Astrocyte of the spinal cord (primary cell): ENCODE results near the gene TRAK1.

ENCODE experiments used
- DNase-seq: peaks from one replicate; pipeline ENCODE4 v3.0.0; 2011; ENCODE audit warnings: low read depth, low spot score
- H3K4me3 ChIP-seq: 2 replicates; pipeline ENCODE4 v1.5.1; 2011; ENCODE audit warnings: low read depth, mild to moderate bottlenecking, low read length, moderate library complexity
- in situ Hi-C: cut with HindIII; loops from 2 replicates; pipeline ENCODE4 v1.10.0; 2017; ENCODE audit warnings: low sequenced_read_pairs
- TF ChIP-seq, protein P1 (sequence below): IDR thresholded peaks from 2 replicates; pipeline ENCODE4 v1.5.1; 2012; ENCODE audit warnings: low read depth, mild to moderate bottlenecking, low read length, inconsistent platforms

TRAK1 gene

DNA sequence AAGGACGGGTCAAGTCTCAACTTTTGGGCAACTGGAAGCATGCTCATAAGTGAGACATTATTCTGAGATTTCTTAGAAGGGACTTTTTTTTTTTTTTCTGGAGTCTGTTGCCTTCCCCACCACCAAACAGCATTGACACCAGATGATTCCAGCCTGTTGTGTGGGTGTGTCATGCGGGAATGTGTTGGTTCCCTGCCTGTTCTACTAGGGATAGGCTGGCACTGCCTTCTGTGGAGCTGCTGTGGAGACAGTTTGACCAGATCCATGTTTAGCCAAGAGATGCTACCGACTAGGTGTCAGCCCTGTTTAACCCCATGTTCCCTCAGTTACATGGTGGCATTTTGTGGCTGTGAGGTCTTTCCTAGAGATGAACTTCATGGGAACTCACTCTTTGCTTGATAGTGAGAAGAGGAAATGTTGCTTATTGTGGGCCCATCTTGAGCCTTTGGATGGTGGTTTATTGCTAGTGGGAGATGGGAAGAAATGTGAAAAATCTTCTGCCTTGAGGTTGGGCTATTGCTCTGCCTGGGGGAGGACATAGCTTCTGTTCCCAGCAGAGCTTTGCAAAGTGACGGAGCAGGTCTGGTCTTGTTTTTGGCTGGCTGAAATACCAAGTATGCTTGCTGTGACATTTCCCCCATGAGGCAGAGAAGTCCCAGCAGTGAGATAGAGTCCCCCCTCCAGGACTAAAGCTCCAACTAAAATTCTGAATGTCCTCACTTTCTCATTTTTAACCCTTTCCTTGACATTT is 31.3 kb downstream of the TRAK1 start:
- in situ Hi-C loops = no loop called here
- no peak overlapping the region for H3K4me3 ChIP-seq
- no peak for DNase-seq
- TF ChIP-seq, protein P1, sequence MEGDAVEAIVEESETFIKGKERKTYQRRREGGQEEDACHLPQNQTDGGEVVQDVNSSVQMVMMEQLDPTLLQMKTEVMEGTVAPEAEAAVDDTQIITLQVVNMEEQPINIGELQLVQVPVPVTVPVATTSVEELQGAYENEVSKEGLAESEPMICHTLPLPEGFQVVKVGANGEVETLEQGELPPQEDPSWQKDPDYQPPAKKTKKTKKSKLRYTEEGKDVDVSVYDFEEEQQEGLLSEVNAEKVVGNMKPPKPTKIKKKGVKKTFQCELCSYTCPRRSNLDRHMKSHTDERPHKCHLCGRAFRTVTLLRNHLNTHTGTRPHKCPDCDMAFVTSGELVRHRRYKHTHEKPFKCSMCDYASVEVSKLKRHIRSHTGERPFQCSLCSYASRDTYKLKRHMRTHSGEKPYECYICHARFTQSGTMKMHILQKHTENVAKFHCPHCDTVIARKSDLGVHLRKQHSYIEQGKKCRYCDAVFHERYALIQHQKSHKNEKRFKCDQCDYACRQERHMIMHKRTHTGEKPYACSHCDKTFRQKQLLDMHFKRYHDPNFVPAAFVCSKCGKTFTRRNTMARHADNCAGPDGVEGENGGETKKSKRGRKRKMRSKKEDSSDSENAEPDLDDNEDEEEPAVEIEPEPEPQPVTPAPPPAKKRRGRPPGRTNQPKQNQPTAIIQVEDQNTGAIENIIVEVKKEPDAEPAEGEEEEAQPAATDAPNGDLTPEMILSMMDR = no peak

DNA sequence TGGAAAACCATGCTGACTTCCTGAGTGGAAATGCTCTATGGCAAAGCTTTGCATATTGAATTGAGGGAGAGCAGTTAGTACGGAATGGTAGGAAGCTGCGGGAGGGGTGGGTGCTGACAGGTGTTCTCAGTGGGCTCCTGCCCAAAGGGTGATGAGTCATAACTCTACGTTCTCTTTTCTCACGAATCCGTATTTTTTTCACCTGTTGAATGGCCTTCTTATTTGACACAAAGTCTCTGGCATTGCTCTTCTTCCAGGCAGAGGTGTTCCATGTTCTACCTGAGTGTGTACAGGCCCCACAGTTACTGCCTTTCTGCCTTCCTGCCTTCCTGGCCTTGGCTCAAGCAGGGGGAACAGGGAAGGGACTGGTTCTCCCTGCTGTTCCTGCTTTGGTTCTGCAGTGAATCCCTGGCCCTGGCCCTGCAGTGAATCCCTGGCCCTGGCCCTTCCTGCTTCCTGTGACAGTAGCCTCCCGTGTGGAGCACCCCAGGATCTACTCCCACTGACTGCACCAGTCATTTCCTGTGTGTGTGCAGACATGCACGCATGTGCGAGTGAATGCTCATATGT is 31.9 kb downstream of the TRAK1 start:
- in situ Hi-C loops = no loop called here
- TF ChIP-seq, protein P1 = no peak
- H3K4me3 ChIP-seq = no peak overlapping the region
- DNase-seq = no peak

DNA sequence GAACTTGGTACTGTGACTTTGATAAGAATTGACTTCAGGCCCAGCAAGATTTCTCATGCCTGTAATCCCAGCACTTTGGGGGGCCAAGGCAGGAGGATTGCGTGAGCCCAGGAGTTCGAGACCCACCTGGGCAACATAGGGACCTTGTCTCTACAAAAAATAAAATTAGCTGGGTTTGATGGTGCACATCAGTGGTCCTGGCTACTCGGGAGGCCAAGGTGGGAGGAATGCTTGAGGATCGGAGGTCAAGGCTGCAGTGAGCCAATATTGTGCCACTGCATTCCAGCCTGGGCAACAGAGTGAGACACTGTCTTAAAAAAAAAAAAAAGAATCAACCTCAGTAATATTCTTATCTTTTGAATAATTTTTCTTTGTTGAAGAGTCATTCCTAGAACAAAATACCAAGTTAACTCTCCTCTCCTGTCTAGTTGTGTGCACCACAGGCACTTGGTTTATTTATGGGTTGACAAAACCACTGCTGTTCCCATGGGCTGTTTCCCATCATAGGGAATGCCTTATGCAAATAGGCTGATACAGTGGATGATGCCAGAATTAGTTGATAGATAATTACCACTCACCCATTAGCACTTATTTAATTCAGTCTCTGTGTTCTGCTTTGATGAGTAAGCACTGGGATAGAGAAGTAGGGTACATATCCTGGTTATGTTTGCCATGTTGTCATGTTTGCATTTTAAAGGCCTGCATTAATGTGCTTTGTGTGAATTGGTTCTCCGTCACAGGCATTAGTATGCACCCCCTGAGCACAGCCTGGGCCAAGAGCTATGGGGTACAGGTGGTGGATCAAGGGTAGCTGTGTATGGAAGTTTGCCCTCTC is 32.9 kb downstream of the TRAK1 start:
- in situ Hi-C loops = no loop called here
- DNase-seq = no peak
- TF ChIP-seq, protein P1 = no peak
- no peak overlapping the region for H3K4me3 ChIP-seq

DNA sequence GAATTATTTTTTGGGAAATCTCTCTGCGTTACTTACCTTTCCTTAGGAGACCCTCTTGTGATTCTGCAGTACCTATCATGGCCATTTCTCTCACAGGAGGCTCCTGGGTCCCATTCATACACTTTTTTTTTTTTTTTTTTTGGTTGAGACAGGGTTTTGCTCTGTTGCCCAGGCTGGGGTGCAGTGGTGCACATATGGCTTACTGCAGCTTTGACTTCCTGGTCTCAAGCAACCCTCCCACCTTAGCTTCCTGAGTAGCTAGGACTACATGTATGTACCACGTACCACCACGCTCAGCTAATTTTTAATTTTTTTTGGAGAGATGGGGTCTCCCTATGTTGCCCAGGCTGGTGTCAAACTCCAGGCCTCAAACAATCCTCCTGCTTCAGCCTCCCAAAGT is 36.1 kb downstream of the TRAK1 start:
- DNase-seq = no peak
- TF ChIP-seq, protein P1 = no peak
- in situ Hi-C loops = no loop called here
- no peak overlapping the region for H3K4me3 ChIP-seq

DNA sequence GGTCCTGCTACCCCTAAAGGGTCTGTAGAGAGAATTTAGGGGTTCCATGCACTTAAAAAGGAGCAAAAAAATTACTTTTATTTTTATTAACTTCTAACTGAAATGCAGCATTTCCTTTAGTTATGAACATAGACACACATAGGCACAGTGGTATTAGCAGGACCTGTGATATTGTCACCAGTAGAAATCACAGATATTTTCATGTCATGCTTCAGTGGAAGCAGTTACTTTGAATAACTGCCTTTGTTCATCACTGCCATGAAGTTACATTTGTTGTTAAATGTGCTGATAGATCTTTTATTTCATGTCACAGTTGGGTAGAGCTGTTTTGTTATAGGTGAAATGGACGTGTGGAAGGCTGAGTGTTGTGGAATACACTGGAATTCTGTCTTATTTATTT is 37.4 kb downstream of the TRAK1 start:
- DNase-seq = no peak
- no peak overlapping the region for H3K4me3 ChIP-seq
- in situ Hi-C loops = no loop called here
- TF ChIP-seq, protein P1 = no peak

DNA sequence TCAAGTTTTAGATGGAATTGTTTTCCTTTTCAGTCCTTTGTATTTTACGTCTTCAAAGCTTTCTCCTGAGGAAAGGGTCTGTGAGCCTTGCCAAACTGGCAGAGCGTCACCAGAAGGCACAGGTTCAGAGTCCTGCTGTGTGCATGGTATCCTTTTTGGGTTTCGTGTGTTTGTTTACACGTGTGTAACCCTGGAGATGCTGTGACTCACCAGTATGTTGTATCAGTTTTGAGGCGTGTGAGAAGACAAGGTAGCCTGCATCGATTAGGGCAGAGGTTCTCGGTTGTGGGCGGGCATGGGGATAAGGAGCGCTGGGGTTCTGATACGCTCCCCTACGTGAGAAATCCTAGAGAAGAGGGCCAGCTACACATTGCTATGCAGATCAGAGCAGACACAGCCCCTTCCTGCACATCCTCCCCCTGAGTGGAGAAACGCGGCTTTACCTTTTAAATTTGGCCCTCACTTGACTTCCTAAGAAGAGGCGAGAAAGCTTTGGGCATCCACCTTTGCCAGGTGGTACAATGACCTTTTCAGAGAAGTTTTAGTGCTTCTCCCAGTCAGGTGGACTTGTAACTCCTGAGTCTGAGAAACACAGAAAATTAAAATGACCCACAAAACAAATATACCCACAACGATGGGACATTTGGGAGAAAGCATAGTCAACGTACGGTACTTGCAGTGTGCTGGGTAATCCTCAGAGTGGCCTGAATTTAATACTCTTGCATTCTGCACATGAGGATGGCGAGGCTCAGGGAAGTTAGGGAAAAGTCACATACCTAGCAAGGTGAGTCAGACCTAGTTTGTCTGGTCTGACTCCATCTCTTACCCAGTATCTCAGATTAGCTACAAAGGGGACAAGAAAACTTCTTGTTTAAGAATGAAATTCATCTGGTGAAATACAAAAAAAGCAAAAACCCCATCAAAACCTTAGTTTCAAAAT is 38.1 kb downstream of the TRAK1 start:
- H3K4me3 ChIP-seq = no peak overlapping the region
- TF ChIP-seq, protein P1 = no peak
- in situ Hi-C loops = no loop called here
- DNase-seq = peak; percentile 50
